Measurements from ENCODE around the gene OR10H3.

DNA sequence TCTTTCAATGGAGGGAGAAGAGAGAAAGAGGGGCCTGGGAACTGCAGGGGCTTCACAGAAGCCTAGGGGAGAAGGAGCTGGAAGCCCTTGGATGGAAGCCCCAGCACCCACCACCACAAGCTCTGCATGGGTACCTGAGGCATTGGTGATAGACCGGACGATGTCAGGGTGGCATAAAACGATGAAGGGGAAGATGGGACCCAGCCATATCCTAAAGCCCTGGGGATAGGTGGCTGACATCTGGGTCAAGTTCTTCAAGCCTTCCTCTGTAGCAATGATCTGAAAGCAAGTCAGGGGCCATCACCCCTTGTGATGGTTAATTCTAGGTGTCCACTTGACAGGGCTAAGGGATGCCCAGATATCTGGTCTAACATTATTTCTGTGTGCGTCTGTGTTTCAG lies 38.5 kb downstream of the OR10H3 start:
- TF ChIP-seq, protein P1, sequence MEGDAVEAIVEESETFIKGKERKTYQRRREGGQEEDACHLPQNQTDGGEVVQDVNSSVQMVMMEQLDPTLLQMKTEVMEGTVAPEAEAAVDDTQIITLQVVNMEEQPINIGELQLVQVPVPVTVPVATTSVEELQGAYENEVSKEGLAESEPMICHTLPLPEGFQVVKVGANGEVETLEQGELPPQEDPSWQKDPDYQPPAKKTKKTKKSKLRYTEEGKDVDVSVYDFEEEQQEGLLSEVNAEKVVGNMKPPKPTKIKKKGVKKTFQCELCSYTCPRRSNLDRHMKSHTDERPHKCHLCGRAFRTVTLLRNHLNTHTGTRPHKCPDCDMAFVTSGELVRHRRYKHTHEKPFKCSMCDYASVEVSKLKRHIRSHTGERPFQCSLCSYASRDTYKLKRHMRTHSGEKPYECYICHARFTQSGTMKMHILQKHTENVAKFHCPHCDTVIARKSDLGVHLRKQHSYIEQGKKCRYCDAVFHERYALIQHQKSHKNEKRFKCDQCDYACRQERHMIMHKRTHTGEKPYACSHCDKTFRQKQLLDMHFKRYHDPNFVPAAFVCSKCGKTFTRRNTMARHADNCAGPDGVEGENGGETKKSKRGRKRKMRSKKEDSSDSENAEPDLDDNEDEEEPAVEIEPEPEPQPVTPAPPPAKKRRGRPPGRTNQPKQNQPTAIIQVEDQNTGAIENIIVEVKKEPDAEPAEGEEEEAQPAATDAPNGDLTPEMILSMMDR (IDR thresholded peaks at IDR 0.05; ENCODE audit: poor library complexity, severe bottlenecking): no peak
- TF ChIP-seq RAD21 (conservative IDR thresholded peaks at IDR 0.05): no peak
- no peak for TF ChIP-seq EZH2 (IDR thresholded peaks at IDR 0.05; ENCODE audit: borderline replicate concordance, insufficient read depth, low read length, poor library complexity, severe bottlenecking)
- no peak for TF ChIP-seq TAF1 (IDR thresholded peaks at IDR 0.05; ENCODE audit: low read depth)
- TF ChIP-seq EP300 (conservative IDR thresholded peaks at IDR 0.05; ENCODE audit: poor library complexity, severe bottlenecking): no peak
- no peak for TF ChIP-seq POLR2AphosphoS5 (IDR thresholded peaks at IDR 0.05)
- TF ChIP-seq, protein P2, sequence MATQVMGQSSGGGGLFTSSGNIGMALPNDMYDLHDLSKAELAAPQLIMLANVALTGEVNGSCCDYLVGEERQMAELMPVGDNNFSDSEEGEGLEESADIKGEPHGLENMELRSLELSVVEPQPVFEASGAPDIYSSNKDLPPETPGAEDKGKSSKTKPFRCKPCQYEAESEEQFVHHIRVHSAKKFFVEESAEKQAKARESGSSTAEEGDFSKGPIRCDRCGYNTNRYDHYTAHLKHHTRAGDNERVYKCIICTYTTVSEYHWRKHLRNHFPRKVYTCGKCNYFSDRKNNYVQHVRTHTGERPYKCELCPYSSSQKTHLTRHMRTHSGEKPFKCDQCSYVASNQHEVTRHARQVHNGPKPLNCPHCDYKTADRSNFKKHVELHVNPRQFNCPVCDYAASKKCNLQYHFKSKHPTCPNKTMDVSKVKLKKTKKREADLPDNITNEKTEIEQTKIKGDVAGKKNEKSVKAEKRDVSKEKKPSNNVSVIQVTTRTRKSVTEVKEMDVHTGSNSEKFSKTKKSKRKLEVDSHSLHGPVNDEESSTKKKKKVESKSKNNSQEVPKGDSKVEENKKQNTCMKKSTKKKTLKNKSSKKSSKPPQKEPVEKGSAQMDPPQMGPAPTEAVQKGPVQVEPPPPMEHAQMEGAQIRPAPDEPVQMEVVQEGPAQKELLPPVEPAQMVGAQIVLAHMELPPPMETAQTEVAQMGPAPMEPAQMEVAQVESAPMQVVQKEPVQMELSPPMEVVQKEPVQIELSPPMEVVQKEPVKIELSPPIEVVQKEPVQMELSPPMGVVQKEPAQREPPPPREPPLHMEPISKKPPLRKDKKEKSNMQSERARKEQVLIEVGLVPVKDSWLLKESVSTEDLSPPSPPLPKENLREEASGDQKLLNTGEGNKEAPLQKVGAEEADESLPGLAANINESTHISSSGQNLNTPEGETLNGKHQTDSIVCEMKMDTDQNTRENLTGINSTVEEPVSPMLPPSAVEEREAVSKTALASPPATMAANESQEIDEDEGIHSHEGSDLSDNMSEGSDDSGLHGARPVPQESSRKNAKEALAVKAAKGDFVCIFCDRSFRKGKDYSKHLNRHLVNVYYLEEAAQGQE (IDR thresholded peaks at IDR 0.05; ENCODE audit: borderline replicate concordance): no peak

Measured in neural cell (in vitro differentiated cells).